ENCODE measurements around the gene HTR3B. TPM values are rescaled to one million over a fixed set of nuclear protein-coding genes. Genes with fewer than 3 reads are reported as not detected.
"Not testable (repeated sequence)": the region's sequence is repeated elsewhere in the genome, so short reads cannot be mapped to it uniquely, and the experiment has no call there.

The HTR3B gene
- total RNA-seq, 2 experiments from 2014 or later = not detected

GRCh38 chr11:113875234-113876073 lies 29.1 kb upstream of the HTR3B start, which contains the start of gene USP28:
TSS of gene USP28 (minus strand) at chr11:113875572. CDS start at chr11:113875501, 71 bp downstream.
- H3K9me3 Mint-ChIP-seq = peaks cover 2% of the 10 kb centered on the region
- H3K4me3 Mint-ChIP-seq = peak within 1 kb of the TSS; percentile 99
- peak within 1 kb of the TSS; percentile 98 for H3K27ac Mint-ChIP-seq
- no peaks in the 10 kb centered on the region for H3K27me3 Mint-ChIP-seq
- peaks cover 44% of the 10 kb centered on the region for H3K4me1 Mint-ChIP-seq
- ATAC-seq (ENCODE audit: low read depth) (peak; percentile 80), DNase-seq (peak; percentile 93)
- H3K36me3 Mint-ChIP-seq = peaks cover 18% of the 10 kb centered on the region
- POLR2A ChIA-PET = interaction anchor here (0.9 to 1.9 kb wide), 5 partner anchors 10 to 308 kb away, joined by 3 to 7 read pairs (median 5); no protein-coding TSS in a partner anchor

- DNase-seq (no peak), ATAC-seq (ENCODE audit: low read depth) (no peak)
- POLR2A ChIA-PET = interaction anchor here (0.9 to 1.9 kb wide), 3 partner anchors 10 to 307 kb away, joined by 3 to 5 read pairs (median 3); no protein-coding TSS in a partner anchor
- H3K27ac Mint-ChIP-seq = peak overlapping the region; percentile 98
- peaks cover 2% of the 10 kb centered on the region for H3K9me3 Mint-ChIP-seq
- no peaks in the 10 kb centered on the region for H3K27me3 Mint-ChIP-seq
- H3K36me3 Mint-ChIP-seq = peaks cover 18% of the 10 kb centered on the region
- H3K4me3 Mint-ChIP-seq = peak overlapping the region; percentile 99
- peaks cover 38% of the 10 kb centered on the region for H3K4me1 Mint-ChIP-seq
These were observed 28.4 kb upstream of the HTR3B start for GRCh38 chr11:113876074-113876797.

GRCh38 chr11:113876798-113877669 lies 27.6 kb upstream of the HTR3B start:
- peaks cover 35% of the 10 kb centered on the region for H3K4me1 Mint-ChIP-seq
- POLR2A ChIA-PET = no interaction called here
- peaks cover 2% of the 10 kb centered on the region for H3K9me3 Mint-ChIP-seq
- no peak for DNase-seq
- no peaks in the 10 kb centered on the region for H3K27me3 Mint-ChIP-seq
- ATAC-seq (ENCODE audit: low read depth) = no peak
- peaks cover 16% of the 10 kb centered on the region for H3K36me3 Mint-ChIP-seq
- no peak overlapping the region for H3K4me3 Mint-ChIP-seq
- peak overlapping the region; percentile 76 for H3K27ac Mint-ChIP-seq

GRCh38 chr11:113877670-113878055 lies 26.9 kb upstream of the HTR3B start:
- ATAC-seq (ENCODE audit: low read depth) = no peak
- Mint-ChIP-seq H3K4me3 (no peak overlapping the region), H3K4me1 (peaks cover 31% of the 10 kb centered on the region), H3K27ac (peak overlapping the region; percentile 76), H3K9me3 (peaks cover 2% of the 10 kb centered on the region), H3K27me3 (no peaks in the 10 kb centered on the region), H3K36me3 (peaks cover 13% of the 10 kb centered on the region)
- no peak for DNase-seq
- POLR2A ChIA-PET = no interaction called here

GRCh38 chr11:113879446-113879845 lies 25.1 kb upstream of the HTR3B start:
- ATAC-seq (ENCODE audit: low read depth); POLR2A ChIA-PET; H3K27me3 Mint-ChIP-seq; H3K27ac Mint-ChIP-seq; H3K4me3 Mint-ChIP-seq; DNase-seq; H3K36me3 Mint-ChIP-seq; H3K9me3 Mint-ChIP-seq: not testable (repeated sequence)
- H3K4me1 Mint-ChIP-seq = peaks cover 17% of the 10 kb centered on the region

- no peak for ATAC-seq (ENCODE audit: low read depth)
- POLR2A ChIA-PET = no interaction called here
- no peak for DNase-seq
- H3K4me3 Mint-ChIP-seq = no peak overlapping the region
- peaks cover 2% of the 10 kb centered on the region for H3K9me3 Mint-ChIP-seq
- peaks cover 2% of the 10 kb centered on the region for H3K27me3 Mint-ChIP-seq
- H3K27ac Mint-ChIP-seq = no peak overlapping the region
- H3K36me3 Mint-ChIP-seq = peaks cover 2% of the 10 kb centered on the region
- H3K4me1 Mint-ChIP-seq = peaks cover 12% of the 10 kb centered on the region
These were observed 23.6 kb upstream of the HTR3B start for GRCh38 chr11:113880971-113881370.

GRCh38 chr11:113881856-113882255 lies 22.7 kb upstream of the HTR3B start:
- Mint-ChIP-seq H3K4me3 (no peak overlapping the region), H3K36me3 (peaks cover 2% of the 10 kb centered on the region), H3K4me1 (peaks cover 8% of the 10 kb centered on the region), H3K27ac (no peak overlapping the region), H3K27me3 (peaks cover 2% of the 10 kb centered on the region), H3K9me3 (peaks cover 2% of the 10 kb centered on the region)
- POLR2A ChIA-PET = no interaction called here
- DNase-seq = no peak
- ATAC-seq (ENCODE audit: low read depth) = no peak

GRCh38 chr11:113884361-113884836 lies 20.2 kb upstream of the HTR3B start:
- H3K36me3 Mint-ChIP-seq = no peaks in the 10 kb centered on the region
- no peaks in the 10 kb centered on the region for H3K4me1 Mint-ChIP-seq
- H3K9me3 Mint-ChIP-seq = no peaks in the 10 kb centered on the region
- DNase-seq = no peak
- POLR2A ChIA-PET = no interaction called here
- no peak overlapping the region for H3K27ac Mint-ChIP-seq
- ATAC-seq (ENCODE audit: low read depth) = no peak
- H3K27me3 Mint-ChIP-seq = peaks cover 2% of the 10 kb centered on the region
- no peak overlapping the region for H3K4me3 Mint-ChIP-seq

GRCh38 chr11:113885897-113886296 lies 18.7 kb upstream of the HTR3B start:
- DNase-seq (no peak), ATAC-seq (ENCODE audit: low read depth) (no peak)
- H3K4me3 Mint-ChIP-seq = no peak overlapping the region
- peaks cover 2% of the 10 kb centered on the region for H3K27me3 Mint-ChIP-seq
- POLR2A ChIA-PET = no interaction called here
- no peak overlapping the region for H3K27ac Mint-ChIP-seq
- H3K36me3 Mint-ChIP-seq = no peaks in the 10 kb centered on the region
- H3K4me1 Mint-ChIP-seq = no peaks in the 10 kb centered on the region
- H3K9me3 Mint-ChIP-seq = no peaks in the 10 kb centered on the region

GRCh38 chr11:113888848-113889247 lies 15.7 kb upstream of the HTR3B start:
- POLR2A ChIA-PET = no interaction called here
- H3K4me1 Mint-ChIP-seq = no peaks in the 10 kb centered on the region

GRCh38 chr11:113894421-113894996 lies 10.1 kb upstream of the HTR3B start:
- Mint-ChIP-seq H3K4me3 (peak overlapping the region; percentile 57), H3K36me3 (no peaks in the 10 kb centered on the region), H3K4me1 (peaks cover 5% of the 10 kb centered on the region), H3K27ac (peak overlapping the region; percentile 58), H3K9me3 (no peaks in the 10 kb centered on the region), H3K27me3 (no peaks in the 10 kb centered on the region)
- POLR2A ChIA-PET = no interaction called here
- no peak for ATAC-seq (ENCODE audit: low read depth)
- DNase-seq = no peak

More at GRCh38 chr11:113888848-113889247, 15.7 kb upstream of the HTR3B start:
- H3K9me3 Mint-ChIP-seq = no peaks in the 10 kb centered on the region
- no peaks in the 10 kb centered on the region for H3K27me3 Mint-ChIP-seq
- H3K4me3 Mint-ChIP-seq = no peak overlapping the region
- DNase-seq (no peak), ATAC-seq (ENCODE audit: low read depth) (no peak)
- no peak overlapping the region for H3K27ac Mint-ChIP-seq
- H3K36me3 Mint-ChIP-seq = no peaks in the 10 kb centered on the region

- H3K4me1 Mint-ChIP-seq = peaks cover 5% of the 10 kb centered on the region
- H3K9me3 Mint-ChIP-seq = no peaks in the 10 kb centered on the region
- no peaks in the 10 kb centered on the region for H3K27me3 Mint-ChIP-seq
- H3K36me3 Mint-ChIP-seq = no peaks in the 10 kb centered on the region
- POLR2A ChIA-PET = interaction anchor here (0.6 kb wide), 1 partner anchor 280 kb away, joined by 3 read pairs; no protein-coding TSS in a partner anchor
- ATAC-seq (ENCODE audit: low read depth) (no peak), DNase-seq (no peak)
- H3K27ac Mint-ChIP-seq = no peak overlapping the region
- no peak overlapping the region for H3K4me3 Mint-ChIP-seq
These were observed 9.0 kb upstream of the HTR3B start for GRCh38 chr11:113895367-113896155.

Data from activated naive CD8-positive, alpha-beta T cell treated with anti-CD3 and anti-CD28 coated beads, Interleukin-2, amount 10 ng/mL, durations not matched to agents 7 days and 5 days (primary cell).